GM19468 (cell line): Measurements from ENCODE around the gene ANLN.
"Not testable (repeated sequence)": the region's sequence is repeated elsewhere in the genome, so short reads cannot be mapped to it uniquely, and the experiment has no call there.

ENCODE experiments used
- ATAC-seq: cut with Tn5 transposase; IDR thresholded peaks from one replicate; pipeline ENCODE4 v1.9.1; 2021; ENCODE audit warnings: mild to moderate bottlenecking, moderate library complexity, moderate number of reproducible peaks; ENCODE audit not compliant: unreplicated experiment; ENCODE audit errors: extremely low read depth

The ANLN gene

DNA sequence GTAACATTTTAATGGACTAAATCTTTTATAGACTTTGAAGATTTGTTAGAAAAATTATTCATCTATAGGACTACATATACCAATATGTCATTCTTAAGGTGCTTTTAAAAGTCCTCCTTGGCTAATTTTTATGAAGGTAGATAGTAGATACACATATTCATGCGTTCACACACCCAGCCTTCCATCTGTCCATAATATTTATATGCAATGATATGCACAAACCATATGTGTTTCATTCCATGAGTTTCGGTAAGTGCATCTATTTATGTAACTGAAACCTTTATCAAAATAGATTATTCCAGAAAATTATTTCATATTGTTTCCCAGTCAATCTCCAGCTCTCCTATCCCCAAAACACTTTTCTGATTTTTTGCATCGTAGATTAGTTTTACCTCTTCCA is 101.7 kb downstream of the ANLN start:
- no peak for ATAC-seq

DNA sequence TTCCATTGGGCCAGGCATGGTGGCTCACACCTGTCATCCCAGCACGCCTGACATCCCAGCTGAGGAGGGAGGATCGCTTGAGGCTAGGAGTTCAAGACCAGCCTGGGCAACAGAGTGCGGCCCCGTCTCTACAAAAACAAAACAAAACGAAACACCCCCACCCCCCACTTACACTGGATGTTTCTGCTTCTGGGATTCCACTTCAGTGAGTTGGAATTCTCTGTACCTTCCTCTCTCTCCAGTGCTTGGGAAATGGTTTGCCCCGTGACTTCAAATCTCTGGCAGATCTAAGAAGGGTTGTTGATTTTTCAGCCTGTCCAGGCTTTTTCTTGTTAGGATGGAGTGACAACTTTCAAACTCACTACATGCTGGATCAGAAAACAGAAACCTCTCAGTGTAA is 106.9 kb downstream of the ANLN start:
- ATAC-seq, result no peak

DNA sequence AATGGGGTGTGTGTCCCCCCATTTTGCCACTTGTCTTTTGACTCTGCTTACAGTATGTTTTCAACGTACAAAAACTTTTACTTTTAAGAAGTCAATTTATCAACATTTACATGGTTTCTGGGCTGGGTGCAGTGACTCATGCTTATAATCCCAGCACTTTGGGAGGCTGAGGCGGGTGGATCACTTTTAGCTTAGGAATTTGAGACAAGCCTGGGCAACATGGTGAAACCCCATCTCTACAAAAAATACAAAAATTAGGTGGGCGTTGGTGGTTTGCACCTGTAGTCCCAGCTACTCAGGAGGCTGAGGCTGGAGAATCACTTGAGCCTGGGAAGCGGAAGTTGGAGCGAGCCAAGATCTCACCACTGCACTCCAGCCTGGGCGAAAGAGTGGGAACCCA is 107.5 kb downstream of the ANLN start:
- ATAC-seq, result not testable (repeated sequence)

DNA sequence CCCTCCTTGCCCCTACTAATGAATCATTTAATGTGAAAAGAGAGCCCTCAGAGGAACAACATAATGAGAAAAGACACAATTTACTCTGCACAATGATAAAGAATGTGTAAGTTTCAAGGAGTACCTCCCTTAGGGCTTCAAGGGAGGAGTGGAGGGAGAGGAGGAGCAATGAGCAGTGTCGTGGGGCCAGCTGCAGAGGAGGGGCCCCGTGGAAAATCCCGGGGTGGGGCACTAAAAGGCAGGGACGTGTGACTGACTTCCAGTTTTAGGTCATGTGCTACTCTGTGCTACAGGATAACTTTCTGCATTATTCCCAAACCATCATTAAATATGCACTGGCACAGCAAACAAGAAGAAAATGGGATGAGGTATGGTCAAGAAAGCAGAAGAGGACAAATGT is 108.1 kb downstream of the ANLN start:
- ATAC-seq, result no peak
